Erythroblast (primary cell): ENCODE data around the gene PCDH15.

ENCODE experiments used
- GATA1 ChIP-seq: IDR thresholded peaks from 2 replicates; pipeline ENCODE4 v1.6.1; 2011; ENCODE audit warnings: low read depth, mild to moderate bottlenecking, control low read depth, low read length, moderate library complexity
- POLR2A ChIP-seq: IDR thresholded peaks from 2 replicates; pipeline ENCODE4 v1.6.1; 2011; ENCODE audit warnings: mild to moderate bottlenecking, low read length

DNA sequence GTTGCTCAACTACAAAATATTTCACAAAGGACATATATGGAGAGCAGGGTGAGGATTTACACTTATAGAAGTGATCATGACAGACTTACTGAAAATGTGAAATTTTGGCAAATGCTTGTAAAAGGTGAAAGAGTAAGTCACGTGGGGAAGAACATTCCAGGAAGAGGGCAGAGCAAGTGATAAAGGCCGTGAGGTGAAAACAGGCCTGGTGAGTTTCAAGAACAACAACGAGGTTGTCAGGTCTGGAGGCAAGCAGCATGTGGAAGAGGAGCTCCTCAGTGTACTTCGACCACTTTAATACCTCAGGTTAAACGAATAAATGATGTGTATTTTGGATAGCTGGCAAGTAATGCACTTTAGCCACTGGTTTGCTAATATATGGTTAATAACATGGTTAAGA is 706.7 kb downstream of the PCDH15 start:
- TF ChIP-seq POLR2A = no peak
- no peak for TF ChIP-seq GATA1
